Gastroesophageal sphincter (tissue), 3 donors: Measurements from ENCODE around the gene METTL15.

ENCODE experiments used
- CTCF ChIP-seq, 4 experiments: fragments of 200-600 bp in 2 of 4; fragments of 450-650 bp in 2 of 4; sonication (generic) in 1 of 4; IDR thresholded peaks; one replicate each; pipeline ENCODE4 v1.5.1; 2017 to 2019; ENCODE audit warnings: antibody characterized with exemption in 4 of 4, mild to moderate bottlenecking in 2 of 4, moderate library complexity in 2 of 4
- EP300 ChIP-seq: sonication (generic); formaldehyde crosslinking; IDR thresholded peaks from one replicate; pipeline ENCODE4 v1.6.1; 2017; ENCODE audit warnings: antibody characterized with exemption, mild to moderate bottlenecking

- TF ChIP-seq CTCF (IDR thresholded peaks at IDR 0.05) (no peak), EP300 (no peak)
Observed at GRCh38 chr11:28223994-28224393, 115.8 kb downstream of the METTL15 start.
